ENCODE data around the gene CD99. TPM values are rescaled to one million over a fixed set of nuclear protein-coding genes. Genes with fewer than 3 reads are reported as not detected.
"Not testable (repeated sequence)": the region's sequence is repeated elsewhere in the genome, so short reads cannot be mapped to it uniquely, and the experiment has no call there.

The CD99 gene
- total RNA-seq, 1 donor from 2014 or later: 102 TPM

GRCh38 chrX:2732649-2733048 is 41.6 kb downstream of the CD99 start:
- no peak for DNase-seq

- DNase-seq: no peak
Measured at GRCh38 chrX:2733286-2733685, 42.2 kb downstream of the CD99 start.

- no peak for DNase-seq
Measured at GRCh38 chrX:2735270-2735669, 44.2 kb downstream of the CD99 start.

GRCh38 chrX:2740672-2741071 is 49.6 kb downstream of the CD99 start:
- DNase-seq: peak; percentile 58

- no peak for DNase-seq
Measured at GRCh38 chrX:2741386-2741785, 50.3 kb downstream of the CD99 start.

GRCh38 chrX:2746250-2746649 is 55.2 kb downstream of the CD99 start:
- DNase-seq: not testable (repeated sequence)

GRCh38 chrX:2748171-2748814 is 57.2 kb downstream of the CD99 start:
- DNase-seq: no peak

- DNase-seq: no peak
Measured at GRCh38 chrX:2748815-2749188, 57.7 kb downstream of the CD99 start.

GRCh38 chrX:2751291-2751690 is 60.2 kb downstream of the CD99 start:
- no peak for DNase-seq

GRCh38 chrX:2751874-2752300 is 60.8 kb downstream of the CD99 start, which contains the start of gene XG:
XG (plus strand) TSS chrX:2752040; CDS start chrX:2752275, 235 bp downstream.
- DNase-seq: not testable (repeated sequence)

- DNase-seq: not testable (repeated sequence)
Measured at GRCh38 chrX:2752441-2752840, 61.3 kb downstream of the CD99 start.

GRCh38 chrX:2755163-2755715 is 64.1 kb downstream of the CD99 start:
- not testable (repeated sequence) for DNase-seq

GRCh38 chrX:2756548-2756947 is 65.5 kb downstream of the CD99 start:
- no peak for DNase-seq

- DNase-seq: no peak
Measured at GRCh38 chrX:2761246-2761645, 70.2 kb downstream of the CD99 start.

GRCh38 chrX:2762671-2763070 is 71.6 kb downstream of the CD99 start:
- not testable (repeated sequence) for DNase-seq

GRCh38 chrX:2764766-2765548 is 73.9 kb downstream of the CD99 start:
- DNase-seq: not testable (repeated sequence)

GRCh38 chrX:2765549-2765830 is 74.4 kb downstream of the CD99 start:
- DNase-seq: no peak

- no peak for DNase-seq
Measured at GRCh38 chrX:2766906-2767305, 75.8 kb downstream of the CD99 start.

GRCh38 chrX:2767631-2768455 is 76.7 kb downstream of the CD99 start:
- DNase-seq: peak; percentile 60

GRCh38 chrX:2769615-2770014 is 78.5 kb downstream of the CD99 start:
- no peak for DNase-seq

- DNase-seq: not testable (repeated sequence)
Measured at GRCh38 chrX:2773166-2774055, 82.3 kb downstream of the CD99 start.

- DNase-seq: no peak
Measured at GRCh38 chrX:2774057-2774456, 83.0 kb downstream of the CD99 start.

All from tongue (tissue), 2 donors.